GM18502 (cell line): ENCODE data around the gene MGME1.

Experiments
- ATAC-seq: cut with Tn5 transposase; IDR thresholded peaks from one replicate; pipeline ENCODE4 v1.9.1; 2021; ENCODE audit warnings: mild to moderate bottlenecking; ENCODE audit not compliant: unreplicated experiment, poor library complexity

The MGME1 gene

GRCh38 chr20:17987988-17988387, 19.2 kb downstream of the MGME1 start:
- no peak for ATAC-seq

DNA sequence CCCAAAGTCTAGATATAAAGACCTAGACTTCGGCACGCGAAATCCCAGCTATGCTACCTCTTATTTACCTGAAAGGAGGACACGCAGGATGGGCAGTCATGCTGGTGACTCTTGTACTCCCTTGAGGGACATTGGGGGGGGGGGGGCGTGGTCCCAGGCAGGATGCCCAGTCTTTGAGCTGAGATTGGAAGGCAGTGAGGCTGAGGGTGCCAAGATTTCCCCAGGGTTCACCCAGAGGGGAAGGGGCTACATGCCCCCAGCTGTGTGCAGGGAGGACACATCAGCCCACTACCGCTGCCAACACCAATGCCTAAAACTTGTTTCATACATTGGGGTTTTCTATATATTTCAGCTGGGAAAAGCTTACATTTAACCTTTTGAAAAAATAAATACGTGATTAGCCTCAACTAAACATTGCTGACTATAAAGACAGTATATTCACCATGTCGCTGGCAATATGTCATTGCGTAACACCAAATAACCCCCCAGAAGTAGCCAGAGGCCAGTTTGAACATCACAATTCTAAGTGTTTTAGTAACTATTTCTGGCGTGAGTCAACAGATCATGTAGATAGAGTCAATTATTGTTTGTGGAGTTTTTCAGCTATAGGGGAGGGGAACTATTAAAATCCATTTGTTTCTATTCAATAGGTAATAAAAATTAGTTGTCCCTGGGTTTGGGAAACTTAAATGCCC, 21.6 kb downstream of the MGME1 start:
- no peak for ATAC-seq

DNA sequence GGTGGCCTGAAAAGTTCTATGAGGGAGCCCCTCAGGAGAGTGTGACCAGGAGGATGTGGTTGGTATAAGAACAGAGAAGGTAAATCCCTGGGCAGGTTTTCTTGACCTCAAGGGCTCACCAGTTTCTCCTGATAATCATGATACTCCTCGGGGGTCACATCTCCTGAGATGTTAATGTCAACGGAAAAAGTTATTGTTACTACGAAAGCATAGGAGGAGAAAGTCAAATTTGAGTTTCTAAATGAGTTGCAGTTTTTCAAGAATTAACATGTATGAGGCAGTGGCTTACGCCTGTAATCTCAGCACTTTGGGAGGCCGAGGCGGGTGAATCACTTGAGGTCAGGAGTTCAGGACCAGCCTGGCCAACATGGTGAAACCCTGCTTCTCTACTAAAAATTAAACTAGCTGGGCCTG, 23.4 kb downstream of the MGME1 start:
- peak; percentile 63 for ATAC-seq

DNA sequence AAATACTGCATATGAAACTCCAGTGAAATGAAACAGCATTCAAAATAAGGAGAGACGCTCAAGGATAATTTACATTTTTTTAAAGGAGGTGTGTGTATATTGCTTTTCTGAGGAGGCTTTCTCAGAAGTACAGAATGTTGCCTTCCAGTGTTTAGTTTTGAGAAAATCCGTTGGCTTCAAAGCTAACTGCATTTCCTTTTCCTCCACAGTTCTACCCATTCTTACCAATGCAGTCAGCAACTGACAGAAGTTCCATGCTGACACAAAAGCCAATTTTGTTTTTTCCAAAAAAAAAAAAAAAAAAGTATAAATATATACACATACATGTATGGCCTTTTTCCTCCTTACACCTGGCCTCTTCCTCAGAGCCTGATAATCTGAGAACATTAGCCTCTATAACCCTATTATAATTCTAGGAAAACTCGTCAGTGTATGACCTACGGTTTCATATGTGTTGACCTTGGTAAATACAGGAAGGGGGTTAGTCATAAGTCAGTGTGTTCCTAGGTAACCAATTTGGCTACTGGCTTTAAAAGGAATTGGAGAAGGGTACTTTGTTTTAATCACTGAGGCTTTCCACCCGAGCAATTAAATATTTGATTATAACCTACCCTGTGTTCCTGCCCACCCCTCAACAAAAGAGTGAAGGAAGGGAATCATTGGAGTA, 24.2 kb downstream of the MGME1 start:
- ATAC-seq: no peak

GRCh38 chr20:17993546-17993945, 24.7 kb downstream of the MGME1 start:
- ATAC-seq: no peak

DNA sequence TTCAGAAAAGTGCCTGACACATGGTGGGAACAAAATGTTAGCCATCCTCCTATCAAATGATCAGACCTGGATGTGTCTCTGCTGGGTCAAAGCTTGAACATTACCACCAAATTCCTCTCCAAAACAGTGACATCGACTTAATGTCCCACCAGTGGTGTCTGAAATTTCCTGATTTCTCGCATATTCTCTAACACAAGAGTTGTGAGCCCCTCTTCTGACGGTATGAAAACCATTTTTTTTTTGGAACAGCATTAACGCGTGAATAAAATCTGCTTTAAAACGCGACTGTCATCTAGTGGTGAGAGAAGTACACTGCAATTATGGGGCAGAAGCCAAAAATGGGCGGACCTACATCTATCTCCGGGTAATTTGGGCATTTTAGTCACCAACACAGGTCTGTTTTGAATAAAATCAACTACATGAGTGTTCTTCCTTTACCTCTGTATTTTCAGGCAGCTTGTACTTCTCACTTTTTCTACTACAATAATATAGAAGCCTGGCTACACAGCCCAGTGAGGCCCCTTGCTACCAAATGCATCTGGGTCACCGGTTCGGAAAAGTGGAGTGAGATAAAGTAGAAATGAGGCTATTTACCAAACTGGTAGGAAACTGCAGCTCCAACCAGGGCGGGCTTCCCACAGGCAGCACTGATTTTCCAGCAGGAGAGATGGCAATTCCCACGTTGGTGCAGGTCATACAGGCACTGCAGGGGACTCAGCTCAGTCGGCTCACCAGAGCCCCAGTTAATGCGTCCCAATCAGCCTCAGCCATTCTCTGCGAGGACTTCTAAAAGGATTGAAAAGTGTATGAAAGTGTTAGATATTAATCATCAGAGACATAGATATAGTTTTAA, 27.4 kb downstream of the MGME1 start:
- ATAC-seq: no peak

GRCh38 chr20:17998446-17998845, 29.6 kb downstream of the MGME1 start:
- ATAC-seq: no peak

- ATAC-seq: no peak
Observed at GRCh38 chr20:17999566-17999965, 30.7 kb downstream of the MGME1 start.

DNA sequence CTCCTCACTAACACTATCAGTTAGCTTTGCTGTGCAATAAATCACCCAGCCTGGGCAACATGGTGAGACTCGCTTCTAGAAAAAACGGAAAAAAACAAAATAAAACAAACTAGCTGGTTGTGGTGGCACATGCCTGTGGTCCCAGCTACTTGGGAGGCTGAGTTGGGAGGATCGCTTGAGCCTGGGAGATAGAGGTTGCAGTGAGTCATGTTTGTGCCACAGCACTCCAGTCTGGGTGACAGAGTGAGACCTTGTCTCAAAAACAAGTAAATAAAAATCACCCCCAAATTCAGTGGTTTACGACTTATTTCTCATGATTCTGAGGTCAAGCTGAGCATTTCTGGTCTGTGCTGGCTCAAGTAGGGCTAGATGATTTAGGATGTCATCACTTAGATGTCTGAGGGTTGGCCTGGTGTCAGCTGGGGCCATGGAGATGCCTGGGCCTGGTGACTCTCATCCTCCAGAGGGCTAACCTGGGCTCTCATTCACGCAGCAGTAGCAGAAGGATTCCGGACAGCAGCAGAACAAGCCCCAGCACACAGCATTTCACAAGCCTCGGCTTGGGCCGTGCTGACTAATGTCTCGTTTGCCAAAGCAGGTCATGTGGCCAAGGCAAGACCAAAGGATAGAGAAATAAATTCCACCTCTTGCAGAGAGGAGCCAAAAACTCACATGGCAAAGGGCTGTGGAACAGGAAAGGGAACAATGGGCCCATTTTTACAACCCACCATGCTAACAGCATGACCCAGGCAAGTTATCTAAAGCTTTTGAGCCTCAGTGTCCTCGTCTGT, 32.5 kb downstream of the MGME1 start:
- ATAC-seq: no peak

- ATAC-seq: peak; percentile 49
Observed at GRCh38 chr20:18003897-18004296, 35.1 kb downstream of the MGME1 start.

- ATAC-seq: no peak
Observed at GRCh38 chr20:18004384-18005031, 35.7 kb downstream of the MGME1 start.

- peak; percentile 94 for ATAC-seq
Observed at GRCh38 chr20:18005170-18005989, 36.6 kb downstream of the MGME1 start.

- no peak for ATAC-seq
Observed at GRCh38 chr20:18005990-18006364, 37.2 kb downstream of the MGME1 start.

GRCh38 chr20:18006684-18007083, 37.9 kb downstream of the MGME1 start:
- no peak for ATAC-seq

GRCh38 chr20:18007534-18008292, 38.9 kb downstream of the MGME1 start:
- no peak for ATAC-seq

- no peak for ATAC-seq
Observed at GRCh38 chr20:18009116-18009515, 40.3 kb downstream of the MGME1 start.

GRCh38 chr20:18011482-18011881, 42.7 kb downstream of the MGME1 start:
- ATAC-seq: no peak

DNA sequence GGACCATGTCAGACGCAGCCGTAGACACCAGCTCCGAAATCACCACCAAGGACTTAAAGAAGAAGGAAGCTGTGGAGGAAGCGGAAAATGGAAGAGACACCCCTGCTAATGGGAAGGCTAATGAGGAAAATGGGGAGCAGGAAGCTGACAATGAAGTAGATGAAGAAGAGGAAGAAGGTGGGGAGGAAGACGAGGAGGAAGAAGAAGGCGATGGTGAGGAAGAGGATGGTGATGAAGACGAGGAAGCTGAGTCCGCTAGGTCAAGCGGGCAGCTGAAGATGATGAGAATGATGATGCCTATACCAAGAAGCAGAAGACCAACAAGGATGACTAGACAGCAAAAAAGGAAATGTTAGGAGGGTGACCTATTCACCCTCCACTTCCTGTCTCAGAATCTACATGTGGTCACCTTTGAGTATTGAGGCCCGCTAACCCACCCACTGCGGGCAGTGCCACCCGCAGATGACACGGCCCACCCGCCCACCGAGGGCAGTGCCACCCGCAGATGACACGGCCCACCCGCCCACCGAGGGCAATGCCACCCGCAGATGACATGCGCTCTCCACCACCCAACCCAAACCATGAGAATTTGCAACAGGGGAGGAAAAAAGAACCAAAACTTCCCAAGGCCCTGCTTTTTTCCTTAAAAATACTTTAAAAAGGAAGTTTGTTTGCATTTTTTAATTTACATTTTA, 43.3 kb downstream of the MGME1 start:
- ATAC-seq: no peak
